ENCODE data around the gene GRIN2A.

DNA sequence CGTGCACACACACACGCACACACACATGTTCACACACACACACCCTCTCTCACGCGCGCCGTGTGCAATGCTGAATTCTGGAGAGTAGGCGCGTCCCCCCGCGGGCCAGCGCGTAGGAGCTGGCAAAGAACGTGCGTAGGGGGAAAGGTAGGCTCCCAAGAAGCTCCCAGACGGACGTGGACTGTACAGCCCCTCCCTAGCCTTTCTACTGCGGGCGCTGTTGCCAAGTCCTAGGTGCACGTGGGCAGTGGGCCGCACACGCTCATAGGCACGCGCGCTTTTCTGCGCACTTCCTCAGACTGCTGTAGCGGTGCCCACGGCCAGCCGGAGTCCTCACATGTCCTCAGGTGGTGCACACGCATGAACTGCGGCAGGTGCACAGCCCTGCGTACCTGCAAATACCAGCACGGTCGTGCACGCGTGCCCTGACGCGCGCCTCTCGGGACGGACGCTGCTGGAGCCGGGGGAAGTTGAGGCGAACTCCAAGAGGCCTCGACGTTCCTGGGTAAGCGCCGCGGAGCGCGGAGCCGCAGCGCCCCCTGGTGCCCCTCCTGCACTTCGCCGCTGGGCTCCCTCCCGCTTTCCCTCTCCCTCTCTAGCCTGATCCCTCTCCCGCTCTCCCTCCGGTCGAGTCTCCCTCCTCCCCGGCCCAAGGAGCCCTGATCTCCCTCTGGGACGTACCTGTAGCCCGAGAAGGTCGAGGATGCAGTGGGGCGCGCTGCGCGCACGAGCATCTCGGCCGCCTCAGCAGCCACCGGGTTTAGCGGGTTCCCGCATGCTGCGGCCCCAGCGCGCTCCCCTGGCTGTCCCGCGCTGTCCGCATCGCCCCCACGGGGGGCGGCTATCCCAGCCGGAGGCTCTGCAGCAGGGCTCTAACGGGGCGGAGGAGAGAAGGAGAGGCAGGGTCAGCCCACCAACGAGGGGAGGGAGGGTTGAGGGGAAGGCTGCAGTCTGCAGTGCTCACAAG, 749 bp downstream of the GRIN2A start:
- TF ChIP-seq, protein P1, sequence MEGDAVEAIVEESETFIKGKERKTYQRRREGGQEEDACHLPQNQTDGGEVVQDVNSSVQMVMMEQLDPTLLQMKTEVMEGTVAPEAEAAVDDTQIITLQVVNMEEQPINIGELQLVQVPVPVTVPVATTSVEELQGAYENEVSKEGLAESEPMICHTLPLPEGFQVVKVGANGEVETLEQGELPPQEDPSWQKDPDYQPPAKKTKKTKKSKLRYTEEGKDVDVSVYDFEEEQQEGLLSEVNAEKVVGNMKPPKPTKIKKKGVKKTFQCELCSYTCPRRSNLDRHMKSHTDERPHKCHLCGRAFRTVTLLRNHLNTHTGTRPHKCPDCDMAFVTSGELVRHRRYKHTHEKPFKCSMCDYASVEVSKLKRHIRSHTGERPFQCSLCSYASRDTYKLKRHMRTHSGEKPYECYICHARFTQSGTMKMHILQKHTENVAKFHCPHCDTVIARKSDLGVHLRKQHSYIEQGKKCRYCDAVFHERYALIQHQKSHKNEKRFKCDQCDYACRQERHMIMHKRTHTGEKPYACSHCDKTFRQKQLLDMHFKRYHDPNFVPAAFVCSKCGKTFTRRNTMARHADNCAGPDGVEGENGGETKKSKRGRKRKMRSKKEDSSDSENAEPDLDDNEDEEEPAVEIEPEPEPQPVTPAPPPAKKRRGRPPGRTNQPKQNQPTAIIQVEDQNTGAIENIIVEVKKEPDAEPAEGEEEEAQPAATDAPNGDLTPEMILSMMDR (IDR thresholded peaks at IDR 0.05), result peak; percentile 91
- no peak for TF ChIP-seq ZFX (IDR thresholded peaks at IDR 0.05; ENCODE audit: borderline replicate concordance)
